Skeletal muscle tissue (tissue), 4 donors: Measurements from ENCODE around the gene ORMDL2. TPM values are rescaled to one million over a fixed set of nuclear protein-coding genes. Genes with fewer than 3 reads are reported as not detected.
A peak's percentile ranks its signal among the peaks of the same experiment; 100 is the strongest.
"Not testable (repeated sequence)": the region's sequence is repeated elsewhere in the genome, so short reads cannot be mapped to it uniquely, and the experiment has no call there.

ENCODE experiments used
- H3K27ac ChIP-seq: one replicate; pipeline ENCODE4 v1.7.0; 2013; ENCODE audit warnings: mild to moderate bottlenecking, low read depth, low read length, inconsistent platforms
- H3K27me3 ChIP-seq, 3 donors: one replicate each; pipeline ENCODE4 v1.7.0; 2013; ENCODE audit warnings: low read length in 3 of 3; ENCODE audit not compliant: control insufficient read depth in 3 of 3, insufficient read depth in 3 of 3
- H3K36me3 ChIP-seq, 3 donors: one replicate each; pipeline ENCODE4 v1.7.0; 2013; ENCODE audit warnings: low read length in 3 of 3; ENCODE audit not compliant: control insufficient read depth in 3 of 3, insufficient read depth in 3 of 3
- H3K4me1 ChIP-seq, 3 donors: one replicate each; pipeline ENCODE4 v1.7.0; 2013; ENCODE audit warnings: low read length in 3 of 3, mild to moderate bottlenecking in 3 of 3; ENCODE audit not compliant: control insufficient read depth in 3 of 3, insufficient read depth in 3 of 3
- H3K4me3 ChIP-seq, 3 donors: one replicate each; pipeline ENCODE4 v1.7.0; 2013; ENCODE audit warnings: low read length in 3 of 3
- H3K9ac ChIP-seq, 3 donors: one replicate each; pipeline ENCODE4 v1.7.0; 2013; ENCODE audit warnings: low read length in 3 of 3, mild to moderate bottlenecking in 3 of 3, moderate library complexity in 2 of 3, low read depth in 1 of 3
- H3K9me3 ChIP-seq, 3 donors: one replicate each; pipeline ENCODE4 v1.7.0; 2013; ENCODE audit warnings: low read length in 3 of 3; ENCODE audit not compliant: control insufficient read depth in 3 of 3
- total RNA-seq: library from RNA; depleted of rRNA; stranded (reverse); fragments of >200 nt; gene quantifications from one replicate; pipeline ENCODE4 v1.2.3, GENCODE V29; 2014
- donor health status: Osteomylitis.

The ORMDL2 gene
- total RNA-seq, 1 donor from 2014 or later, result 11.0 TPM

- Histone ChIP-seq H3K4me3 (no peak overlapping the region), H3K27ac (peak overlapping the region; percentile 88), H3K9ac (peak overlapping the region in 2 of 3 donors; percentile 33 to 34), H3K4me1 (peaks cover 7 to 16% (median 8%) of the 10 kb centered on the region in 3 donors), H3K36me3 (no peaks in the 10 kb centered on the region), H3K9me3 (no peaks in the 10 kb centered on the region), H3K27me3 (peaks cover 4 to 18% (median 7%) of the 10 kb centered on the region in 3 donors)
Measured at GRCh38 chr12:55847603-55848291, 29.9 kb downstream of the ORMDL2 start.

- Histone ChIP-seq H3K9ac (no peak overlapping the region), H3K27ac (peak overlapping the region; percentile 88), H3K36me3 (no peaks in the 10 kb centered on the region), H3K4me3 (no peak overlapping the region), H3K27me3 (peaks cover 4 to 11% (median 7%) of the 10 kb centered on the region in 3 donors), H3K9me3 (no peaks in the 10 kb centered on the region), H3K4me1 (peaks cover 7 to 14% (median 8%) of the 10 kb centered on the region in 3 donors)
Measured at GRCh38 chr12:55849616-55850343, 31.9 kb downstream of the ORMDL2 start.

GRCh38 chr12:55850401-55850800, 32.6 kb downstream of the ORMDL2 start:
- Histone ChIP-seq H3K9me3 (no peaks in the 10 kb centered on the region), H3K4me3 (no peak overlapping the region), H3K4me1 (peaks cover 7 to 12% (median 8%) of the 10 kb centered on the region in 3 donors), H3K9ac (no peak overlapping the region), H3K36me3 (no peaks in the 10 kb centered on the region), H3K27me3 (peaks cover 4 to 11% (median 7%) of the 10 kb centered on the region in 3 donors), H3K27ac (peak overlapping the region; percentile 88)

GRCh38 chr12:55850893-55851292, 33.1 kb downstream of the ORMDL2 start:
- Histone ChIP-seq H3K27ac (peak overlapping the region; percentile 88), H3K27me3 (peaks cover 4 to 11% (median 7%) of the 10 kb centered on the region in 3 donors), H3K9me3 (no peaks in the 10 kb centered on the region), H3K9ac (no peak overlapping the region), H3K36me3 (no peaks in the 10 kb centered on the region), H3K4me3 (no peak overlapping the region), H3K4me1 (peaks cover 7 to 11% (median 8%) of the 10 kb centered on the region in 3 donors)

GRCh38 chr12:55852740-55853139, 34.9 kb downstream of the ORMDL2 start:
- Histone ChIP-seq H3K27ac (no peak overlapping the region), H3K27me3 (peaks cover 4 to 8% (median 7%) of the 10 kb centered on the region in 3 donors), H3K4me3 (no peak overlapping the region), H3K4me1 (peaks cover 3 to 8% (median 5%) of the 10 kb centered on the region in 3 donors), H3K36me3 (no peaks in the 10 kb centered on the region), H3K9ac (no peak overlapping the region), H3K9me3 (no peaks in the 10 kb centered on the region)

GRCh38 chr12:55861396-55861795, 43.6 kb downstream of the ORMDL2 start:
- Histone ChIP-seq H3K9ac (no peak overlapping the region), H3K36me3 (no peaks in the 10 kb centered on the region), H3K4me3 (no peak overlapping the region), H3K27me3 (no peaks in the 10 kb centered on the region), H3K27ac (no peak overlapping the region), H3K4me1 (no peaks in the 10 kb centered on the region), H3K9me3 (peaks cover 0 to 2% (median 0%) of the 10 kb centered on the region in 3 donors)

- Histone ChIP-seq H3K36me3 (no peaks in the 10 kb centered on the region), H3K27ac (no peak overlapping the region), H3K27me3 (no peaks in the 10 kb centered on the region), H3K9me3 (peaks cover 0 to 2% (median 0%) of the 10 kb centered on the region in 3 donors), H3K4me3 (no peak overlapping the region), H3K4me1 (no peaks in the 10 kb centered on the region), H3K9ac (no peak overlapping the region)
Measured at GRCh38 chr12:55861871-55862270, 44.0 kb downstream of the ORMDL2 start.

GRCh38 chr12:55862286-55862685, 44.4 kb downstream of the ORMDL2 start:
- no peak overlapping the region for H3K4me3 ChIP-seq
- H3K27ac ChIP-seq, result no peak overlapping the region
- no peak overlapping the region for H3K9ac ChIP-seq
- no peaks in the 10 kb centered on the region for H3K27me3 ChIP-seq
- H3K36me3 ChIP-seq, result no peaks in the 10 kb centered on the region
- no peaks in the 10 kb centered on the region for H3K4me1 ChIP-seq
- peaks cover 0 to 2% (median 0%) of the 10 kb centered on the region in 3 donors for H3K9me3 ChIP-seq

- H3K9ac ChIP-seq, H3K36me3 ChIP-seq, H3K4me3 ChIP-seq, H3K27me3 ChIP-seq, H3K27ac ChIP-seq, H3K4me1 ChIP-seq, H3K9me3 ChIP-seq: not testable (repeated sequence)
Measured at GRCh38 chr12:55862931-55863330, 45.1 kb downstream of the ORMDL2 start.

GRCh38 chr12:55865327-55865726, 47.5 kb downstream of the ORMDL2 start:
- Histone ChIP-seq H3K36me3 (no peaks in the 10 kb centered on the region), H3K4me3 (no peak overlapping the region), H3K9ac (no peak overlapping the region), H3K9me3 (peaks cover 0 to 2% (median 0%) of the 10 kb centered on the region in 3 donors), H3K27me3 (no peaks in the 10 kb centered on the region), H3K27ac (no peak overlapping the region), H3K4me1 (no peaks in the 10 kb centered on the region)
